ENCODE data around the gene STRAP.

Gene STRAP

GRCh38 chr12:15882118-15882971 is at the start of gene STRAP:
STRAP (plus strand) TSS chr12:15882387; CDS start chr12:15882708, 321 bp downstream.
- H3K27ac ChIP-seq = peak within 1 kb of the TSS; percentile 90
- peak; percentile 84 for DNase-seq (ENCODE audit: low read depth, low spot score)

GRCh38 chr12:15834575-15834974 is 47.6 kb upstream of the STRAP start:
- DNase-seq (ENCODE audit: low read depth, low spot score) = peak; percentile 5

GRCh38 chr12:15837141-15837790 is 44.9 kb upstream of the STRAP start:
- DNase-seq (ENCODE audit: low read depth, low spot score) = no peak
- H3K27ac ChIP-seq = no peak overlapping the region

More at GRCh38 chr12:15834575-15834974, 47.6 kb upstream of the STRAP start:
- no peak overlapping the region for H3K27ac ChIP-seq

- H3K27ac ChIP-seq = no peak overlapping the region
- DNase-seq (ENCODE audit: low read depth, low spot score) = no peak
Observed at GRCh38 chr12:15839041-15839440, 43.1 kb upstream of the STRAP start.

GRCh38 chr12:15839682-15840081 is 42.5 kb upstream of the STRAP start:
- no peak for DNase-seq (ENCODE audit: low read depth, low spot score)
- H3K27ac ChIP-seq = no peak overlapping the region

GRCh38 chr12:15842108-15842507 is 40.1 kb upstream of the STRAP start:
- no peak overlapping the region for H3K27ac ChIP-seq
- DNase-seq (ENCODE audit: low read depth, low spot score) = peak; percentile 27

GRCh38 chr12:15846887-15847286 is 35.3 kb upstream of the STRAP start:
- no peak for DNase-seq (ENCODE audit: low read depth, low spot score)
- no peak overlapping the region for H3K27ac ChIP-seq

GRCh38 chr12:15848606-15849005 is 33.6 kb upstream of the STRAP start:
- DNase-seq (ENCODE audit: low read depth, low spot score) = no peak
- H3K27ac ChIP-seq = no peak overlapping the region

- H3K27ac ChIP-seq = peak overlapping the region; percentile 85
- no peak for DNase-seq (ENCODE audit: low read depth, low spot score)
Observed at GRCh38 chr12:15851045-15851620, 31.1 kb upstream of the STRAP start.

GRCh38 chr12:15851919-15852318 is 30.3 kb upstream of the STRAP start:
- peak; percentile 24 for DNase-seq (ENCODE audit: low read depth, low spot score)
- peak overlapping the region; percentile 85 for H3K27ac ChIP-seq

- peak overlapping the region; percentile 85 for H3K27ac ChIP-seq
- peak; percentile 41 for DNase-seq (ENCODE audit: low read depth, low spot score)
Observed at GRCh38 chr12:15852383-15852782, 29.8 kb upstream of the STRAP start.

GRCh38 chr12:15853877-15854276 is 28.3 kb upstream of the STRAP start:
- DNase-seq (ENCODE audit: low read depth, low spot score) = no peak

GRCh38 chr12:15854916-15855315 is 27.3 kb upstream of the STRAP start:
- DNase-seq (ENCODE audit: low read depth, low spot score) = no peak
- no peak overlapping the region for H3K27ac ChIP-seq

More at GRCh38 chr12:15853877-15854276, 28.3 kb upstream of the STRAP start:
- H3K27ac ChIP-seq = no peak overlapping the region

GRCh38 chr12:15855646-15856045 is 26.5 kb upstream of the STRAP start:
- H3K27ac ChIP-seq = peak overlapping the region; percentile 30

GRCh38 chr12:15856097-15856982 is 25.8 kb upstream of the STRAP start:
- peak; percentile 14 for DNase-seq (ENCODE audit: low read depth, low spot score)
- H3K27ac ChIP-seq = peak overlapping the region; percentile 30

More at GRCh38 chr12:15855646-15856045, 26.5 kb upstream of the STRAP start:
- no peak for DNase-seq (ENCODE audit: low read depth, low spot score)

GRCh38 chr12:15858353-15858752 is 23.8 kb upstream of the STRAP start:
- no peak overlapping the region for H3K27ac ChIP-seq
- no peak for DNase-seq (ENCODE audit: low read depth, low spot score)

- H3K27ac ChIP-seq = no peak overlapping the region
- no peak for DNase-seq (ENCODE audit: low read depth, low spot score)
Observed at GRCh38 chr12:15859116-15859515, 23.1 kb upstream of the STRAP start.

- no peak overlapping the region for H3K27ac ChIP-seq
- no peak for DNase-seq (ENCODE audit: low read depth, low spot score)
Observed at GRCh38 chr12:15861404-15861803, 20.8 kb upstream of the STRAP start.

- no peak overlapping the region for H3K27ac ChIP-seq
- DNase-seq (ENCODE audit: low read depth, low spot score) = no peak
Observed at GRCh38 chr12:15862840-15863239, 19.3 kb upstream of the STRAP start.

- no peak overlapping the region for H3K27ac ChIP-seq
- DNase-seq (ENCODE audit: low read depth, low spot score) = no peak
Observed at GRCh38 chr12:15863372-15863771, 18.8 kb upstream of the STRAP start.
